ENCODE results near the gene ATPAF2.

ATPAF2 gene

GRCh38 chr17:17983376-17983775 is 55.6 kb downstream of the ATPAF2 start:
- no peak for DNase-seq

GRCh38 chr17:17982801-17983200 is 56.2 kb downstream of the ATPAF2 start:
- no peak for DNase-seq

- no peak for DNase-seq
These were observed 57.6 kb downstream of the ATPAF2 start for GRCh38 chr17:17981330-17981729.

GRCh38 chr17:17979778-17980177 is 59.2 kb downstream of the ATPAF2 start:
- no peak for DNase-seq

- DNase-seq, result no peak
These were observed 60.2 kb downstream of the ATPAF2 start for GRCh38 chr17:17978481-17979424.

- DNase-seq, result no peak
These were observed 61.9 kb downstream of the ATPAF2 start for GRCh38 chr17:17976931-17977570.

- no peak for DNase-seq
These were observed 63.5 kb downstream of the ATPAF2 start for GRCh38 chr17:17975436-17975835.

GRCh38 chr17:17972952-17973254 is 66.1 kb downstream of the ATPAF2 start:
- DNase-seq, result no peak

GRCh38 chr17:17972126-17972951 is 66.6 kb downstream of the ATPAF2 start, which contains the start of the genes DRC3 and TOM1L2:
Gene DRC3 (plus strand): TSS chr17:17972862. CDS start chr17:17977599, 4,737 bp downstream.
Gene TOM1L2 (minus strand): TSS chr17:17972400. CDS start chr17:17972313, 87 bp downstream.
- DNase-seq, result peak; percentile 98

- DNase-seq, result no peak
These were observed 67.4 kb downstream of the ATPAF2 start for GRCh38 chr17:17971431-17972125.

GRCh38 chr17:17970699-17971430 is 68.1 kb downstream of the ATPAF2 start:
- no peak for DNase-seq

Measured in NCI-H187 treated with DMSO at 0.1 percent for 48 hours (cell line).